GM13977 (cell line): ENCODE measurements around the gene DFFB.

ENCODE experiments used
- DNase-seq: peaks from one replicate; pipeline ENCODE4 v3.0.0; 2012; ENCODE audit warnings: low spot score
- CTCF ChIP-seq: IDR thresholded peaks from 2 replicates; pipeline ENCODE4 v1.5.1; 2012; ENCODE audit warnings: mild to moderate bottlenecking, control low read depth; ENCODE audit not compliant: insufficient read depth; ENCODE audit errors: extremely low read depth, missing control alignments
- in situ Hi-C: fragments of 300-500 bp; cut with MboI; formaldehyde crosslinking; loops from one replicate; pipeline ENCODE4 v1.12.0; 2022; ENCODE audit warnings: low sequenced_read_pairs, low pct_unique_long_range_greater_than_20kb, mixed read lengths, inconsistent platforms; ENCODE audit not compliant: unreplicated experiment

Gene DFFB

DNA sequence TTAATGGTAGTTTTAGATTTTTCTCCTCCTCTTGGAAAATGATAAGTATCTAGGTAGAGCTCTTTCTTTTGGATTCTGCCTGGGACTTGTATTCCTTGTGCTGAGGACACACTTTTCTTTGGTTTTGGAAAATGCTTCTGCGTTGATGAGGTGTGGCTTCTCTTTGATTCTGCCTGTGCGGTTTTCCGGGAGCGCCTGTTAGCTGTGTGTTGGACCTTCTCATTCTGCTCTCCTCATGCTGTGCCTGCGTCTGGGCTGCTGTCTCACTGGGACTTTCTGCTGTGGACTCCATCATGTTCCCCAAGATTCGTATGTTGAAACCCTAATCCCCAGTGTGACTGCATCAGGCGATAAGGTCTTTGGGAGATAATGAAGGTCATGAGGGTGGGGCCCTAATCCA, 21.8 kb downstream of the DFFB start:
- TF ChIP-seq CTCF: no peak
- in situ Hi-C loops: no loop called here
- no peak for DNase-seq

DNA sequence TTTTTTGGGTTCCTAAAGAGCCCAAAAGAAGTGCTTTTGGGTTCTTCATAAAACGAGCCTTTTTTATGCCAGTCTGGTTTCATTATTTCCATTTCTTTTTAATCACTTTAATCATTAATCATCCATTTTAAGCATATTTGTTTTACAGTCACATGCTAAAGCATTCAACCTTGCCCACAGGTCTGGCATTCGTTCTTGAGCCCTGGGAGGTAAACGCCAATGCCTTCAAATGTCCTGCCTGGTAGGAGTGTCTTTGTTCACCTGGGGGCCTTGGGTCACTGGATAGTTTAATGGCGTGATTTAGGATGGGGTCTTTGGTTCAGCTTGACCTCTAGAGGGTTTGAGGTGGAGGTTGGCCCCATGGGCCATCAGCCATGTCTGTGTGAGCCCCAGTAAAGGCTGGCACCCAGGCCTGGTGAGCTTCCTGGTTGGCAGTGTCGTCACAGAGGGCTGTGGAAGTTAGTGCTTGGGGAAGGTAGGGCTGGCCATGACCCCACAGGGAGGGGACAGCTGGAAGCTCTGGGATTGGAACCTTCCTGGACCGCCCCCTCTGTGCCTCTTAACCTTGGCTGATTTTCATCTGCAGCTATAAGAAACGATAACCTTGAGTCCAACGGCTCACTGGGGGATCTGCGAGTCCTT, 22.6 kb downstream of the DFFB start:
- DNase-seq: no peak
- in situ Hi-C loops: no loop called here
- TF ChIP-seq CTCF: no peak

GRCh38 chr1:3880429-3881192, 23.3 kb downstream of the DFFB start:
- no peak for TF ChIP-seq CTCF
- no peak for DNase-seq
- in situ Hi-C loops: no loop called here

DNA sequence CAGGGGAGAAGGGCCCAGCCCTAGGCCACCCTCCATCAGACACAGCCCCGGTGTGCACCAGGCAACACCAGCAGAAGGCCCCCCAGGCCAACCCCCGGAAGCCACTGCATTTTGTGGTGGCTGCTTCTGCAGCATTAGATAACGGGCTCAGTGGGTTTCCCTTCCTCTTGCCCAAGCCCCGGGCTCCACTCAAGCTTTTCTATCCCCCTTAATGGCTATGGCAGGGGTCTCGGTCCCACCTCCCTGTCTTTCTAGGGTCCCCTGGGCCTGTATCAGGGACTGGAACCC, 23.9 kb downstream of the DFFB start:
- in situ Hi-C loops: no loop called here
- no peak for DNase-seq
- no peak for TF ChIP-seq CTCF

DNA sequence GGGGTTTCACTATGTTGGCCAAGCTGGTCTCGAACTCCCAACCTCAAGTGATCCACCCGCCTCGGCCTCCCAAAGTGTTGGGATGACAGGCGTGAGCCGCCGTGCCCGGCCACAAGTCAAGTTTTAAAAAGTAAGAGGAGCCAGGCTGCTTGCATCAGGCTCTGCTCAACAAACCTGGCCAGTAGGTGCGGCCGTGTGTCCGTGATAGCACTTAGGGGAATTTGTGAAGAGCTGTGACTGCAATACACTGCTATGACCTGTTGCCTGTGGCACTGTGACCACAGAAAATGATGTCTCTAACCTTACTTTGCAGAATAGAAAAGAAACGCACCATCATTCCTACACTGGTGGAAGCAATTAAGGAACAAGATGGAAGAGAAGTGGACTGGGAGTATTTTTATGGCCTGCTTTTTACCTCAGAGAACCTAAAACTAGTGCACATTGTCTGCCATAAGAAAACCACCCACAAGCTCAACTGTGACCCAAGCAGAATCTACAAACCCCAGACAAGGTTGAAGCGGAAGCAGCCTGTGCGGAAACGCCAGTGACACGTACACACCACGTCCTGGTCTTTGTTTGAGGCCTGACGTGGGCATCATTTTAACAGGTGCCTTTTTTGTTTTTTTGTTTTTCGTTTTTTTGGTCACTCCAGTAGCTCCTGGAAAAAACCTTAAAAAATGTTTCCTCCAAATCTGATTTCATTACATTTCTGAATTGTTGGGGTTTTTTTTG, 26.1 kb downstream of the DFFB start:
- TF ChIP-seq CTCF: no peak
- in situ Hi-C loops: no loop called here
- no peak for DNase-seq

DNA sequence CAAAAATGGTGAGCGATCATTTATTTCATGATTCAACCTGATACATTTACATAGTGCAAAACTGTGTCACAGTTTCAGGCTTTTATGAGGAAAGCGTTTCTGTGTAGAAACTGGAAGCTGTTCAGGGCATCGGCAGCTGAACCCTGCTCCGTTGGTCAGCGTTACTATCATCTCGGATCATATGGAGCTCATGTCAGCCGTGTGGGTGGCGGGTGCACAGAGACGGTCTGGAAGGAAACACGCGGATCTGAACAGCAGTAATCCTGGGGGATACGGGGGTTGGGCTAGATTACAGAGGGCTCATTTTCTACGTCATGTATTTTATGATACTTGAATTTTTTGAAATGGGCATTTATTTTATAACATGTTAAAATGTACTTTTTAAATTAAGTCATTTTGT, 27.7 kb downstream of the DFFB start:
- no peak for TF ChIP-seq CTCF
- in situ Hi-C loops: no loop called here
- DNase-seq: no peak
